Endothelial cell (in vitro differentiated cells): ENCODE measurements around the gene AMIGO1. TPM values are rescaled to one million over a fixed set of nuclear protein-coding genes. Genes with fewer than 3 reads are reported as not detected.

Source experiments
- DNase-seq: peaks from one replicate; pipeline ENCODE4 v3.0.0; 2021; ENCODE audit warnings: low spot score
- H3K27ac Mint-ChIP-seq: one replicate; pipeline ENCODE4 v1.8.0; 2021; ENCODE audit warnings: mixed read lengths, inconsistent platforms; ENCODE audit not compliant: unreplicated experiment
- H3K27me3 Mint-ChIP-seq: one replicate; pipeline ENCODE4 v1.8.0; 2021; ENCODE audit warnings: mild to moderate bottlenecking, moderate library complexity, mixed read lengths, inconsistent platforms; ENCODE audit not compliant: unreplicated experiment
- H3K36me3 Mint-ChIP-seq: one replicate; pipeline ENCODE4 v1.8.0; 2021; ENCODE audit warnings: mild to moderate bottlenecking, low read depth, mixed read lengths, inconsistent platforms; ENCODE audit not compliant: unreplicated experiment
- H3K4me1 Mint-ChIP-seq: one replicate; pipeline ENCODE4 v1.8.0; 2021; ENCODE audit warnings: mild to moderate bottlenecking, mixed read lengths, inconsistent platforms; ENCODE audit not compliant: unreplicated experiment
- H3K4me3 Mint-ChIP-seq: one replicate; pipeline ENCODE4 v1.8.0; 2021; ENCODE audit warnings: mild to moderate bottlenecking, mixed read lengths, inconsistent platforms; ENCODE audit not compliant: unreplicated experiment
- H3K9me3 Mint-ChIP-seq: one replicate; pipeline ENCODE4 v1.8.0; 2021; ENCODE audit warnings: mixed read lengths, inconsistent platforms; ENCODE audit not compliant: unreplicated experiment
- CTCF ChIP-seq: fragments of 200-600 bp; sonication (generic); IDR thresholded peaks from one replicate; pipeline ENCODE4 v1.5.0; 2021; ENCODE audit warnings: antibody characterized with exemption; ENCODE audit not compliant: unreplicated experiment
- total RNA-seq: library from RNA; stranded (reverse); fragmentation: NEBNext Ultra II Directional; extraction: Animal tissue kit (Norgen Biotek cat#: 25700); gene quantifications from one replicate; pipeline ENCODE4 v1.2.1, GENCODE V29; 2021; ENCODE audit not compliant: unreplicated experiment

Gene AMIGO1
- total RNA-seq, 1 donor from 2014 or later = 1.2 TPM

GRCh38 chr1:109535971-109536491 is 26.5 kb upstream of the AMIGO1 start:
- no peak overlapping the region for H3K4me3 Mint-ChIP-seq
- H3K4me1 Mint-ChIP-seq = peaks cover 9% of the 10 kb centered on the region
- DNase-seq = no peak
- no peaks in the 10 kb centered on the region for H3K36me3 Mint-ChIP-seq
- no peak for TF ChIP-seq CTCF
- peaks cover 8% of the 10 kb centered on the region for H3K27me3 Mint-ChIP-seq
- no peaks in the 10 kb centered on the region for H3K9me3 Mint-ChIP-seq
- H3K27ac Mint-ChIP-seq = no peak overlapping the region

- no peak for DNase-seq
- Mint-ChIP-seq H3K4me1 (peaks cover 13% of the 10 kb centered on the region), H3K4me3 (no peak overlapping the region), H3K27ac (no peak overlapping the region), H3K36me3 (no peaks in the 10 kb centered on the region), H3K27me3 (peaks cover 8% of the 10 kb centered on the region), H3K9me3 (no peaks in the 10 kb centered on the region)
- no peak for TF ChIP-seq CTCF
Measured at GRCh38 chr1:109535481-109535880, 26.0 kb upstream of the AMIGO1 start.

DNA sequence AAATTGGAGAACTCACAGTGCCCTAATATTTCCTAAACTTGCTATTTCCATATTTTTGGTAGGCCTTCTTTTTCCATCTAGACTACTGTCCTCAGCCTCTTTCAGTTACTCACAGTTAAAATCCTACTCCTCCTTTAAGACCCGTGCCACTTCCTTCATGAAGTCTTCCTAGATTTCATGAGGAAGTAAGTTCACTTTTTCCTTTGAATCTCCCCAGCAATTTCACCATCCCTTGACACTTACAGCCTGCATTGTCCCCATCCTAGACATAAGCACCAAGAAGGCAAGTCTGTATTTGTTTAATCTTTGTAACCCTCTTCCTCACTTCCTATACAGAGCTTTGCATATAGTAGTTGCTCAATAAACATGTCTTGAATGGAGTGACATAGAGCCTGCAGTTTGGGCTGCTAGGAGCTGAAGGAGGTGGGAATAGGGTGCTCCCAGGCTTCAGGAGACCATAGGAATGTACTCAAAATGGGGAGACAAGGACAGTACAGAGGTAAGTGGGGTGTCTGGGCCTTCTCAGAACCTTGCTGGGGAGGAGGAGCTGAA is 24.9 kb upstream of the AMIGO1 start:
- Mint-ChIP-seq H3K4me1 (peaks cover 13% of the 10 kb centered on the region), H3K9me3 (no peaks in the 10 kb centered on the region), H3K27ac (no peak overlapping the region), H3K36me3 (no peaks in the 10 kb centered on the region), H3K27me3 (peaks cover 5% of the 10 kb centered on the region), H3K4me3 (no peak overlapping the region)
- DNase-seq = no peak
- TF ChIP-seq CTCF = no peak

GRCh38 chr1:109532365-109533136 is 23.0 kb upstream of the AMIGO1 start:
- TF ChIP-seq CTCF = peak; percentile 98
- peaks cover 7% of the 10 kb centered on the region for H3K27me3 Mint-ChIP-seq
- peak overlapping the region; percentile 25 for H3K4me3 Mint-ChIP-seq
- H3K27ac Mint-ChIP-seq = no peak overlapping the region
- peak; percentile 92 for DNase-seq
- no peaks in the 10 kb centered on the region for H3K36me3 Mint-ChIP-seq
- H3K4me1 Mint-ChIP-seq = peaks cover 17% of the 10 kb centered on the region
- no peaks in the 10 kb centered on the region for H3K9me3 Mint-ChIP-seq

GRCh38 chr1:109531826-109532364 is 22.4 kb upstream of the AMIGO1 start:
- no peak overlapping the region for H3K27ac Mint-ChIP-seq
- H3K9me3 Mint-ChIP-seq = no peaks in the 10 kb centered on the region
- DNase-seq = no peak
- H3K36me3 Mint-ChIP-seq = no peaks in the 10 kb centered on the region
- peaks cover 8% of the 10 kb centered on the region for H3K27me3 Mint-ChIP-seq
- no peak overlapping the region for H3K4me3 Mint-ChIP-seq
- TF ChIP-seq CTCF = no peak
- H3K4me1 Mint-ChIP-seq = peaks cover 20% of the 10 kb centered on the region
